Measurements from ENCODE around the gene CCDC85B.
A peak's percentile ranks its signal among the peaks of the same experiment; 100 is the strongest.

CCDC85B gene

GRCh38 chr11:65854852-65855837, 35.3 kb upstream of the CCDC85B start:
- Histone ChIP-seq H3K36me3 (ENCODE audit: insufficient read depth, low read length) (peaks cover 37% of the 10 kb centered on the region), H3K9ac (ENCODE audit: insufficient read length) (no peak overlapping the region), H3K27ac (no peak overlapping the region), H3K4me3 (no peak overlapping the region), H3K9me3 (ENCODE audit: low read depth, low read length) (no peaks in the 10 kb centered on the region)
- DNase-seq (ENCODE audit: low read depth, low spot score) = no peak
- TF ChIP-seq EZH2 (IDR thresholded peaks at IDR 0.05) (no peak), FOXP2 (optimal IDR thresholded peaks at IDR 0.05; ENCODE audit: control extremely low read depth, extremely low read length, insufficient read depth) (no peak), POLR2AphosphoS5 (IDR thresholded peaks at IDR 0.05; ENCODE audit: borderline replicate concordance, low read depth, low read length) (no peak)

DNA sequence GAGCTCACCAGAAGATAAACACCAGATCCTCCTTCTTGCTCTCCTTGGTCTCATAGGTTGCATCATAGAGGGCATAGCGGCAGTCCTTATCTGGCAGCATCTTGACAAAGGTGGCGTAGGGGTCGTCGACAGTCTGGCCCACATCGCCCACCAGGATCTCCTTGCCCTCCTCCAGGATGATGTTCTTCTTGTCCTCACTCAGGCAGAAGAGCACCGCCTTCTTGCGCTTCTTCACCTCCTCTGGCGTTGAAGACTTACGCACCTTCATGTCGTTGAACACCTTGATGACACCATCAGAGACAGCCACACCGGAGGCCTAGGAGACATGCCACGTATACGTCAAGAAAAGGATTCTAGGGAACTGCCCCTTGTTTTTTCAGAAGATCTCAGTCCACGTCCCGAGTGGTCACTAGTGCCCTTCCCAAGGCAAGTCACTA, 34.5 kb upstream of the CCDC85B start:
- Histone ChIP-seq H3K9ac (ENCODE audit: insufficient read length) (peak overlapping the region; percentile 77), H3K9me3 (ENCODE audit: low read depth, low read length) (no peaks in the 10 kb centered on the region), H3K36me3 (ENCODE audit: insufficient read depth, low read length) (peaks cover 37% of the 10 kb centered on the region), H3K27ac (no peak overlapping the region), H3K4me3 (peak overlapping the region; percentile 87)
- DNase-seq (ENCODE audit: low read depth, low spot score) = no peak
- TF ChIP-seq FOXP2 (optimal IDR thresholded peaks at IDR 0.05; ENCODE audit: control extremely low read depth, extremely low read length, insufficient read depth) (no peak), POLR2AphosphoS5 (IDR thresholded peaks at IDR 0.05; ENCODE audit: borderline replicate concordance, low read depth, low read length) (no peak), EZH2 (IDR thresholded peaks at IDR 0.05) (no peak)

DNA sequence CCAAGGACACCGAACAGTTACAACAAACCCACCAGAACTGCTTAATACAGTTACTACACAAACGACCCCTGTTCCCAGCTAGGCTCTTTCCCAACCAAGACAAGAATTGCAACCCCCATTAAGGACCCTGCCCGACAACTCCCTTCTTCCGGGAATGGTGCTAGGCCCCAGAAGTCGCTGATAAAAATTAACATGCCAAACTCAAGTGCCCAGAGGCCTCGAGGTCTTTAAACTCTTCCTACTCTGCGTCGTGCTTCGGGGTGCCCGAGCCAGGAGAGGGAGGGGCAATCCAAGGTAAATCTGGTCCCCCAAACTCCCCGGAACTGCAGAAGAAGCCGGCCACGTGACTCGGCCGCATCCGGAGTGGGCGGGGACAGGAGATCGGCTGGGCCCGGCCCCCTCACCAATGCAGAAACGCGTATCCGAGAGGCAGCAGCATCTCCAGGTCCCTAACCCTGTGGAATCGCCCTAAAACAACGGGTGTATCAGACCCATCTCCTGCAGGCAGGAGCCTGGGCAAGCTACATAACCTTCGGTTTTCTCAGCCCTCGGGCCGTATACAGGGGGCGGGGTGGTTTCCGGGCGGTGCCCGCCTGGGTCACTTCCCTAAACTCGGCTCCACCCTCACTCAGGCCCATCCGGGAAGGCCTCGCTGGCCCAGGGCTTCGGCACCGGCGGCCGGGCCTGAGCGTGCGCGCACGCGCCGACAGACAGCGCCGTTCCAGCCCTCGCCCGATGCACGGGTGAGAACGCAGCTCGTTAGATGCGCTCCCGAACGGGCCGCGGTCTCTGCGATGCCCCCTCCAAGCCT, 33.6 kb upstream of the CCDC85B start:
- peak overlapping the region; percentile 91 for H3K27ac ChIP-seq
- H3K36me3 ChIP-seq (ENCODE audit: insufficient read depth, low read length) = peaks cover 39% of the 10 kb centered on the region
- no peaks in the 10 kb centered on the region for H3K9me3 ChIP-seq (ENCODE audit: low read depth, low read length)
- H3K9ac ChIP-seq (ENCODE audit: insufficient read length) = peak overlapping the region; percentile 87
- TF ChIP-seq FOXP2 (optimal IDR thresholded peaks at IDR 0.05; ENCODE audit: control extremely low read depth, extremely low read length, insufficient read depth) (no peak), POLR2AphosphoS5 (IDR thresholded peaks at IDR 0.05; ENCODE audit: borderline replicate concordance, low read depth, low read length) (peak; percentile 13; the same call in 1 of the 2 replicates)
- peak overlapping the region; percentile 87 for H3K4me3 ChIP-seq
- no peak for DNase-seq (ENCODE audit: low read depth, low spot score)

DNA sequence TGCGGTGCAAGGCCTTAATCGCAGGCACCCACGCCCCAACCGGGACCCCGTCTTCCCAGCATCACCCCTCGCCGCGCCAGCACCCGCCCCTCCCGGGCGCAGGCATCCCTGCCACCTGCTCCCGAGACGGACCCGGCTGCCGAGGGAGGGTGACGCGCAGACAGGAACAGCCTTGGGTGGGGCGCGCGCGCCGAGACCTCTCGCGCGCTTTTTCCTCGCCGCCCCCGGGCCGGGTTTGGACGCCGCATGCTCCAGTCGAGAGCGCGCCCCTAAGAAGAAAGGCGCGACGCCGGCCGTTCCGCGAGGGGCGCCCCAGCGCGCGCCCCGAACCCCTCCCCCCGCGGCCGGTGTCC, 33.0 kb upstream of the CCDC85B start:
- no peak for TF ChIP-seq POLR2AphosphoS5 (IDR thresholded peaks at IDR 0.05; ENCODE audit: borderline replicate concordance, low read depth, low read length)
- Histone ChIP-seq H3K9me3 (ENCODE audit: low read depth, low read length) (no peaks in the 10 kb centered on the region), H3K4me3 (peak overlapping the region; percentile 87), H3K27ac (peak overlapping the region; percentile 91), H3K36me3 (ENCODE audit: insufficient read depth, low read length) (peaks cover 45% of the 10 kb centered on the region), H3K9ac (ENCODE audit: insufficient read length) (peak overlapping the region; percentile 87)
- DNase-seq (ENCODE audit: low read depth, low spot score) = no peak

DNA sequence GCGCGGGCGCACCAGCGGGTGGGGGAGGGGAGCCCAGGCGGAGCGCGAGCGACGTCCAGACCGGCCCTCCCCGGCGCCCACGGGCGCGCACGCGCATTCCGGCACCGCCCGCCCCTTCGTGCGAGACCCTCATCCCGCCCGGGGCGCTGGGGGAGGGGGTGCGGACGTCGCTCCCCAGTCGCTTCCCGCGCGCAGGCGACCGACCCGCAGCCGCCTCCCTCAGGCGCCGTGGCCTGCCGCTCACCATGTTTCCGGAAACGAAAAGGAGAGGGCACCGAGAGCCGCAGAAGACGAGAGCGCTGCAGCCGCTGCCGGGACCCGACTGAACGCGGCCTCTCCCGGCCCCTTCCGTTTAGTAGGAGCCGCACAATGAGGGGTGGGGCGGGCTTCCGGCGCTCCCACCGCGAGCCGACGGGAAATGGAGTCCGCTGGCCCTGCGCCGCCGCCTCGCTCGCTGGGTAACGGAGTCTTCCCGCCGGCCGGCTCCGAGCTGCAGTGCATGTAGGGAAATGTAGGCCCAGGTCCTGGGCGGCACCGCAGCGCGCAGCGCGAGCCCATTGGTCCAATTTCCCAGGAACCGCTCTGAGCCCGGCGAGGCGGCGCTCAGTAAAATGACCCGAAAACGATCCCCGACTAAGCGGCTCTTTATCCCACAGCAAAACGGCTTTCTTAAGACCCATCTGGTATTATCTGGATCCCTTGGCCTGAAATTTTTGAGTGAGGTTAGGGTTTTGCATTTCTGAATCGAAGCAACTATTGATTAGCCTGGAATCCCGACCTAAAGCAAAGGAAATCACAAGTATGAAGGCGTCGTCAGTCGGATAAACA, 32.4 kb upstream of the CCDC85B start, which contains the start of gene CFL1:
Gene CFL1, minus strand, starts transcription at position 328 of the 828 bp plus-strand sequence. Its CDS starts 81 bp downstream, at position 247.
- Histone ChIP-seq H3K9me3 (ENCODE audit: low read depth, low read length) (no peaks in the 10 kb centered on the region), H3K9ac (ENCODE audit: insufficient read length) (peak within 1 kb of the TSS; percentile 97), H3K27ac (peak within 1 kb of the TSS; percentile 97), H3K36me3 (ENCODE audit: insufficient read depth, low read length) (peaks cover 51% of the 10 kb centered on the region), H3K4me3 (peak within 1 kb of the TSS; percentile 87)
- peak; percentile 70 for DNase-seq (ENCODE audit: low read depth, low spot score)
- TF ChIP-seq EZH2 (IDR thresholded peaks at IDR 0.05) (no peak), POLR2AphosphoS5 (IDR thresholded peaks at IDR 0.05; ENCODE audit: borderline replicate concordance, low read depth, low read length) (peak; percentile 98), FOXP2 (optimal IDR thresholded peaks at IDR 0.05; ENCODE audit: control extremely low read depth, extremely low read length, insufficient read depth) (no peak)

DNA sequence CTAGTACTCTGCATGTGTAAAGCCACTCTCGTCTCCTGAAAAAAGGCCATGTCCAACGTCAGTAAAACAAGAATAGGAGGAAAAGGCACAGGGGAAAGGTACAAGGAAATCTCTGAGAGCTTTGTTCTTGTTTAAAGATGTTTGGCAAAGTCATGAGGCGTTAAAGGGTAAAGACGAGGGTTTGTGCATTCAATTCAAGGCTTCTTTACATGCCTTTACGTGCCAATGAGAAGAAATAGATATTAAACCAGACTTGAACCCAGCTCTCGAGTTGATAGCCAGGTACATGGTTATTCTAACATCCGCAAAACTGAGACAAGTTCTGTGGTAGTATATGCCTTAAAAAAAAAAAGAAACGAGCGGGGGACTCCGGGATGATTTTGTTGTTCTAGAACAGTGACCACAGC, 31.8 kb upstream of the CCDC85B start:
- Histone ChIP-seq H3K4me3 (peak overlapping the region; percentile 87), H3K27ac (peak overlapping the region; percentile 97), H3K9me3 (ENCODE audit: low read depth, low read length) (no peaks in the 10 kb centered on the region), H3K36me3 (ENCODE audit: insufficient read depth, low read length) (peaks cover 51% of the 10 kb centered on the region), H3K9ac (ENCODE audit: insufficient read length) (peak overlapping the region; percentile 97)
- no peak for TF ChIP-seq POLR2AphosphoS5 (IDR thresholded peaks at IDR 0.05; ENCODE audit: borderline replicate concordance, low read depth, low read length)
- no peak for TF ChIP-seq FOXP2 (optimal IDR thresholded peaks at IDR 0.05; ENCODE audit: control extremely low read depth, extremely low read length, insufficient read depth)
- TF ChIP-seq EZH2 (IDR thresholded peaks at IDR 0.05) = no peak
- DNase-seq (ENCODE audit: low read depth, low spot score) = no peak

GRCh38 chr11:65859095-65859811, 31.2 kb upstream of the CCDC85B start:
- H3K9me3 ChIP-seq (ENCODE audit: low read depth, low read length) = no peaks in the 10 kb centered on the region
- H3K27ac ChIP-seq = peak overlapping the region; percentile 97
- TF ChIP-seq EZH2 (IDR thresholded peaks at IDR 0.05) (no peak), FOXP2 (optimal IDR thresholded peaks at IDR 0.05; ENCODE audit: control extremely low read depth, extremely low read length, insufficient read depth) (no peak), POLR2AphosphoS5 (IDR thresholded peaks at IDR 0.05; ENCODE audit: borderline replicate concordance, low read depth, low read length) (peak; percentile 92)
- DNase-seq (ENCODE audit: low read depth, low spot score) = peak; percentile 76
- H3K9ac ChIP-seq (ENCODE audit: insufficient read length) = peak overlapping the region; percentile 97
- H3K4me3 ChIP-seq = peak overlapping the region; percentile 87
- H3K36me3 ChIP-seq (ENCODE audit: insufficient read depth, low read length) = peaks cover 51% of the 10 kb centered on the region

Measured in SK-N-MC (cell line).